H1 (cell line): ENCODE measurements around the gene DAZL. TPM values are rescaled to one million over a fixed set of nuclear protein-coding genes. Genes with fewer than 3 reads are reported as not detected.
A peak's percentile ranks its signal among the peaks of the same experiment; 100 is the strongest.

ENCODE experiments used
- CTCF ChIA-PET: fragments of 300-600 bp; sonication (Branson Sonifier 250); formaldehyde crosslinking; loops from one replicate; lab custom pipeline; 2021; ENCODE audit not compliant: partially characterized antibody; lab: Charles Lee
- POLR2A ChIA-PET: fragments of 300-600 bp; sonication (Branson Sonifier 250); formaldehyde crosslinking; loops from one replicate; lab custom pipeline; 2021; ENCODE audit warnings: inconsistent platforms; ENCODE audit not compliant: partially characterized antibody; lab: Charles Lee
- DNase-seq, 2 experiments: peaks; one replicate each; pipeline versions ENCODE4 v3.0.0 to v3.0.0-alpha.2; 2010 to 2022; ENCODE audit warnings: low spot score in 2 of 2, low read depth in 1 of 2, mixed read lengths in 1 of 2
- FAIRE-seq: peaks from 2 replicates; lab custom pipeline; 2011; peaks lifted over from hg19 to GRCh38; lab: Jason Lieb, UNC
- H2AFZ ChIP-seq: 2 replicates; pipeline ENCODE4 v1.8.1; 2012; ENCODE audit warnings: low read length, inconsistent platforms
- H2AK5ac ChIP-seq: 2 replicates; pipeline ENCODE4 v1.6.1; 2013; ENCODE audit warnings: low read depth, low read length
- H2BK120ac ChIP-seq: replicated peaks from 2 replicates; pipeline ENCODE3; 2013; ENCODE audit warnings: low read depth, low read length, inconsistent platforms
- H2BK12ac ChIP-seq: 2 replicates; pipeline ENCODE4 v1.6.1; 2013; ENCODE audit warnings: low read depth, low read length
- H2BK15ac ChIP-seq: 2 replicates; pipeline ENCODE4 v1.6.1; 2013; ENCODE audit warnings: low read length
- H2BK20ac ChIP-seq: 2 replicates; pipeline ENCODE4 v1.6.1; 2013; ENCODE audit warnings: low read length
- H2BK5ac ChIP-seq: 2 replicates; pipeline ENCODE4 v1.6.1; 2013; ENCODE audit warnings: low read depth, low read length
- H3K14ac ChIP-seq: 2 replicates; pipeline ENCODE4 v1.6.1; 2013; ENCODE audit warnings: inconsistent platforms; ENCODE audit not compliant: insufficient read length
- H3K18ac ChIP-seq: 2 replicates; pipeline ENCODE4 v1.6.1; 2013; ENCODE audit warnings: low read length; ENCODE audit errors: extremely low read depth
- H3K23ac ChIP-seq: 2 replicates; pipeline ENCODE4 v1.6.1; 2013; ENCODE audit warnings: inconsistent platforms; ENCODE audit not compliant: insufficient read length
- H3K23me2 ChIP-seq: 2 replicates; pipeline ENCODE4 v1.6.1; 2013; ENCODE audit warnings: low read depth, low read length
- H3K27ac ChIP-seq: 2 replicates; pipeline ENCODE4 v1.6.1; 2011; ENCODE audit warnings: low read depth, low read length, inconsistent platforms
- H3K27me3 ChIP-seq, 4 experiments: replicated peaks in 1 of 4; 1 replicate in 1 of 4; 2 replicates in 3 of 4; pipeline versions ENCODE4 v1.6.1 to v1.8.1; 2011 to 2013; ENCODE audit warnings: low read length in 3 of 4, mild to moderate bottlenecking in 3 of 4, inconsistent platforms in 2 of 4, mixed read lengths in 2 of 4, moderate library complexity in 1 of 4; ENCODE audit not compliant: control insufficient read depth in 3 of 4, insufficient read depth in 3 of 4; ENCODE audit errors: extremely low read depth in 1 of 4
- H3K36me3 ChIP-seq, 4 experiments: 2 replicates each; pipeline versions ENCODE4 v1.6.1 to v1.8.1; 2011 to 2013; ENCODE audit warnings: mild to moderate bottlenecking in 4 of 4, low read length in 3 of 4, moderate library complexity in 2 of 4, control low read depth in 1 of 4, inconsistent platforms in 1 of 4; ENCODE audit not compliant: insufficient read depth in 4 of 4, control insufficient read depth in 2 of 4
- H3K4ac ChIP-seq: replicated peaks from 2 replicates; pipeline ENCODE3; 2013; ENCODE audit warnings: low read length, low read depth, mixed read lengths, inconsistent platforms; ENCODE audit not compliant: insufficient read length
- H3K4me1 ChIP-seq, 4 experiments: replicated peaks in 1 of 4; 1 replicate in 1 of 4; 2 replicates in 3 of 4; pipeline versions ENCODE4 v1.6.1 to v1.8.1; 2011 to 2013; ENCODE audit warnings: low read length in 3 of 4, inconsistent platforms in 2 of 4, mixed read lengths in 1 of 4; ENCODE audit not compliant: insufficient read depth in 4 of 4, control insufficient read depth in 3 of 4
- H3K4me2 ChIP-seq, 2 experiments: 2 replicates each; pipeline versions ENCODE4 v1.6.1 to v1.8.1; 2011 to 2013; ENCODE audit warnings: low read depth in 2 of 2, low read length in 2 of 2, control low read depth in 1 of 2, inconsistent platforms in 1 of 2, mild to moderate bottlenecking in 1 of 2; ENCODE audit not compliant: insufficient read depth in 1 of 2
- H3K4me3 ChIP-seq, 4 experiments: fragments of 200-600, 300-600 bp in 1 of 4; sonication (generic), shearing (Covaris generic), sonication (Bioruptor Twin) in 1 of 4; 2 replicates each; pipeline versions ENCODE4 v1.5.1 to v1.8.1; 2011 to 2016; ENCODE audit warnings: low read length in 4 of 4, low read depth in 3 of 4, control low read depth in 2 of 4, inconsistent platforms in 2 of 4, mild to moderate bottlenecking in 2 of 4, mixed read lengths in 1 of 4, moderate library complexity in 1 of 4; ENCODE audit not compliant: insufficient read depth in 2 of 4; ENCODE audit errors: extremely low read depth in 1 of 4
- H3K56ac ChIP-seq: replicated peaks from 2 replicates; pipeline ENCODE3; 2013; ENCODE audit warnings: low read depth, mild to moderate bottlenecking, mixed read lengths, low read length, inconsistent platforms; ENCODE audit not compliant: insufficient read length
- H3K79me1 ChIP-seq: 2 replicates; pipeline ENCODE4 v1.6.1; 2013; ENCODE audit warnings: low read depth, low read length, control low read depth
- H3K79me2 ChIP-seq, 2 experiments: 2 replicates each; pipeline versions ENCODE4 v1.6.1 to v1.8.1; 2012 to 2013; ENCODE audit warnings: low read length in 2 of 2, mild to moderate bottlenecking in 2 of 2, inconsistent platforms in 1 of 2; ENCODE audit not compliant: insufficient read depth in 2 of 2, control insufficient read depth in 1 of 2
- H3K9ac ChIP-seq, 4 experiments: replicated peaks in 1 of 4; 1 replicate in 1 of 4; 2 replicates in 3 of 4; pipeline versions ENCODE4 v1.6.1 to v1.8.1; 2011 to 2013; ENCODE audit warnings: low read depth in 3 of 4, low read length in 3 of 4, control low read depth in 2 of 4, mild to moderate bottlenecking in 2 of 4, moderate library complexity in 2 of 4, inconsistent platforms in 1 of 4; ENCODE audit errors: extremely low read depth in 1 of 4
- H3K9me3 ChIP-seq, 2 experiments: 2 replicates each; pipeline versions ENCODE4 v1.6.1 to v1.8.1; 2012 to 2013; ENCODE audit warnings: mild to moderate bottlenecking in 2 of 2, moderate library complexity in 2 of 2, control low read depth in 1 of 2, inconsistent platforms in 1 of 2, low read depth in 1 of 2, low read length in 1 of 2, mixed read lengths in 1 of 2; ENCODE audit not compliant: insufficient read depth in 2 of 2
- H4K20me1 ChIP-seq, 2 experiments: replicated peaks in 1 of 2; 2 replicates each; pipeline versions ENCODE3 to v1.8.1; 2011 to 2013; ENCODE audit warnings: inconsistent platforms in 2 of 2, low read length in 2 of 2, mild to moderate bottlenecking in 1 of 2; ENCODE audit not compliant: insufficient read depth in 2 of 2, control insufficient read depth in 1 of 2
- H4K5ac ChIP-seq: 2 replicates; pipeline ENCODE4 v1.6.1; 2013; ENCODE audit warnings: low read length, low read depth, mixed read lengths, inconsistent platforms; ENCODE audit not compliant: insufficient read length
- H4K8ac ChIP-seq: 2 replicates; pipeline ENCODE4 v1.8.0; 2013; ENCODE audit warnings: mild to moderate bottlenecking, moderate library complexity, low read length, inconsistent platforms; ENCODE audit not compliant: insufficient read depth; ENCODE audit errors: extremely low read depth
- H4K91ac ChIP-seq: replicated peaks from 2 replicates; pipeline ENCODE3; 2013; ENCODE audit warnings: low read length, mixed read lengths, inconsistent platforms; ENCODE audit not compliant: insufficient read length
- BCL11A ChIP-seq, 2 experiments: IDR thresholded peaks; one replicate each; pipeline ENCODE4 v1.6.1; 2011; ENCODE audit warnings: low read depth in 2 of 2, low read length in 2 of 2, mild to moderate bottlenecking in 2 of 2
- EP300 ChIP-seq, 2 experiments: IDR thresholded peaks; 1 replicate in 1 of 2; 2 replicates in 1 of 2; pipeline ENCODE4 v1.6.1; 2011 to 2012; ENCODE audit warnings: low read depth in 2 of 2, low read length in 2 of 2, mild to moderate bottlenecking in 2 of 2, borderline replicate concordance in 1 of 2, inconsistent platforms in 1 of 2, moderate library complexity in 1 of 2
- PHF8 ChIP-seq: fragments of 200-600 bp; sonication (generic); conservative IDR thresholded peaks from 2 replicates; pipeline ENCODE4 v1.7.1; 2012; ENCODE audit warnings: low read depth, mild to moderate bottlenecking, inconsistent platforms, low read length, moderate library complexity
- SP2 ChIP-seq: IDR thresholded peaks from 2 replicates; pipeline ENCODE4 v1.6.1; 2012; ENCODE audit warnings: mild to moderate bottlenecking, low read length, inconsistent platforms
- TAF1 ChIP-seq: IDR thresholded peaks from 2 replicates; pipeline ENCODE4 v1.6.1; 2011; ENCODE audit warnings: mild to moderate bottlenecking, low read depth, low read length
- WGBS, 2 experiments: shearing (Covaris generic) in 1 of 2; methylation state at CpG; one replicate each; pipeline versions ENCODE4 v1.1.6 to v1.1.7; 2013 to 2015; ENCODE audit warnings: low lambda C conversion rate in 2 of 2, mixed read lengths in 2 of 2, inconsistent platforms in 1 of 2, low coverage in 1 of 2, missing lambda C conversion rate in 1 of 2; ENCODE audit not compliant: insufficient replicate concordance in 2 of 2, insufficient coverage in 1 of 2, insufficient read length in 1 of 2; ENCODE audit errors: extremely low coverage in 1 of 2, missing lambda C conversion rate in 1 of 2; 5-methylcytosine and 5-hydroxymethylcytosine counted together
- polyA plus RNA-seq, 7 experiments: library from polyadenylated mRNA; depleted of rRNA in 3 of 7; stranded (reverse) in 5 of 7; unstranded in 2 of 7; fragments of >200 nt in 5 of 7; fragments of 200-250 nt in 2 of 7; gene quantifications; 1 replicate in 5 of 7; 2 replicates in 1 of 7; 4 replicates in 1 of 7; pipeline versions ENCODE4 v1.2.1 to v1.2.3, GENCODE V29; 2011 to 2013; ENCODE audit warnings: missing spikeins in 2 of 7, mixed read lengths in 2 of 7
- total RNA-seq: library from RNA; stranded (reverse); fragmentation: NEBNext Ultra II Directional; extraction: Animal tissue kit (Norgen Biotek cat#: 25700); gene quantifications from 2 replicates; pipeline ENCODE4 v1.2.1, GENCODE V29; 2021
- TF ChIP-seq, protein P1 (sequence below): IDR thresholded peaks from 2 replicates; pipeline ENCODE4 v1.6.1; 2011; ENCODE audit warnings: low read length, improper control_type of control experiment

DAZL gene
- total and polyA plus RNA-seq, 2 of the 8 experiments (the other 6 are each of a cell fraction or from before 2014, with no cell fraction given), result 3.4 to 5.9 TPM

DNA sequence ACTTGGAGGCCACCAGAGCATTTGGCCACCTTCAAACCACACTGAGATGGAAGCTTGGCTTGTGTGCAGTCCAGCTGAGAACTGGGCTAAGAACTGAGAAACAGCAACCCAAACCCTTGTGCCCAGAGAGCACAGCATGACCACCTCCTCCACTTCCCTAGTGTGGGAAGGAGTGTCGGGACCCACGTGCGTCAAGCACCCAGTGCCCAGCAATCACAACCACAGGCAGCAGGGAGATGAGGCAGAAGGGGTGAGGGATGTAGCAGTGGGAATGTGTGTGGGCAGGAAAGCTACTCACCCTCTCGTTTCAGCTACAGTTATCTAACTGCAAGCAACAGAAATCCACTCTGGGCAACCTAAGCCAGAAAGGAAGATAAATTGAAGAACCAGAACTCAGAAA is 66.7 kb downstream of the DAZL start:
- CTCF ChIA-PET, result interaction anchor here (1.3 to 4.4 kb wide), 4 partner anchors 12 to 248 kb away, joined by 4 to 17 read pairs (median 8); no protein-coding TSS in a partner anchor
- 90% methylated on average over 4 of the region's 4 CpGs; no CpG with 5 or more reads in 1 of the 2 experiments for WGBS, 2 experiments

More for the DNA sequence above, 66.7 kb downstream of the DAZL start:
- TF ChIP-seq, protein P1, sequence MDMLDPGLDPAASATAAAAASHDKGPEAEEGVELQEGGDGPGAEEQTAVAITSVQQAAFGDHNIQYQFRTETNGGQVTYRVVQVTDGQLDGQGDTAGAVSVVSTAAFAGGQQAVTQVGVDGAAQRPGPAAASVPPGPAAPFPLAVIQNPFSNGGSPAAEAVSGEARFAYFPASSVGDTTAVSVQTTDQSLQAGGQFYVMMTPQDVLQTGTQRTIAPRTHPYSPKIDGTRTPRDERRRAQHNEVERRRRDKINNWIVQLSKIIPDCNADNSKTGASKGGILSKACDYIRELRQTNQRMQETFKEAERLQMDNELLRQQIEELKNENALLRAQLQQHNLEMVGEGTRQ, result no peak
- TF ChIP-seq EP300 (IDR thresholded peaks at IDR 0.05; ENCODE audit: borderline replicate concordance in 1 of 2, low read depth in 2 of 2, low read length in 2 of 2) (no peak), PHF8 (no peak), SP2 (no peak), TAF1 (no peak), BCL11A (IDR thresholded peaks at IDR 0.05; ENCODE audit: low read depth in 2 of 2, low read length in 2 of 2) (no peak)
- Histone ChIP-seq H2BK15ac (peak overlapping the region; percentile 13; the same call in 1 of the 2 replicates), H3K23ac (no peak overlapping the region), H3K23me2 (no peaks in the 10 kb centered on the region), H3K9me3 (no peaks in the 10 kb centered on the region), H3K4ac (no peak overlapping the region), H3K4me2 (no peak overlapping the region), H3K27me3 (no peaks in the 10 kb centered on the region), H3K4me3 (no peak overlapping the region), H4K8ac (peak overlapping the region; percentile 22; the same call in 1 of the 2 replicates), H4K20me1 (no peaks in the 10 kb centered on the region), H2BK120ac (no peak overlapping the region), H4K91ac (no peak overlapping the region), H3K4me1 (peaks cover 0 to 14% (median 4%) of the 10 kb centered on the region in 4 experiments; a peak in 4 of 7 replicates), H2AK5ac (0 out of 2 replicates have a peak overlapping the region, but pooled peaks have one; percentile 30), H2AFZ (peak overlapping the region; percentile 96), H2BK12ac (peak overlapping the region; percentile 21; the same call in 1 of the 2 replicates), H3K18ac (no peak overlapping the region), H2BK20ac (no peak overlapping the region), H3K36me3 (no peaks in the 10 kb centered on the region; a peak in 1 of 8 replicates), H3K14ac (no peak overlapping the region), H3K27ac (no peak overlapping the region), H3K79me1 (no peaks in the 10 kb centered on the region), H3K9ac (no peak overlapping the region), H4K5ac (no peak overlapping the region), H3K79me2 (no peaks in the 10 kb centered on the region), H3K56ac (no peak overlapping the region), H2BK5ac (no peak overlapping the region)
- no peak for DNase-seq
- FAIRE-seq, result no peak
- POLR2A ChIA-PET, result no interaction called here
